B cell (primary cell): ENCODE data around the gene PRKCA.

ENCODE experiments used
- EZH2 ChIP-seq: IDR thresholded peaks from 2 replicates; pipeline ENCODE4 v1.6.1; 2012; ENCODE audit warnings: borderline replicate concordance, low read depth, mild to moderate bottlenecking, moderate library complexity, low read length; ENCODE audit not compliant: insufficient read depth, poor library complexity, severe bottlenecking
- TF ChIP-seq, protein P1 (sequence below): fragments of 200-600 bp; IDR thresholded peaks from one replicate; pipeline ENCODE4 v1.8.0; 2022; ENCODE audit warnings: antibody characterized with exemption, mild to moderate bottlenecking

DNA sequence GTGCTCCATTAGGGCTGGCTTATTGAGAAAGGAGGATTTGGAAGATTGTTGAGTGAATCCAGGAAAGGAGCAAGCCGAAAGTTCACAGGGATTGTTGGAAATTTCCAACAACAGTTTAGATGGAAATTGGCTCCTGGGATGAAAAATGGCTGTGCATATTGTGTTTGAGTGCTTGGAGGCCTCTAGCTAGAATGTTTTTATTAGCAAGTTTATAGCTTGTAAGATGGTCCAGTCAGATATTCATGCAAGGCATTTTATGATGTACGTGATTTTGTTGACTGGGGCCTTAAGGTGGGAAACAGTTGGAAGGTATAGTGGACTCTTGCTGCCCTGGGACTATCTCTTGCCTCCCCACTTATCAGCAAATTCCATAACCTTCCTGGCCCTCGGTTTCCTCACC lies 216.7 kb downstream of the PRKCA start:
- TF ChIP-seq, protein P1, sequence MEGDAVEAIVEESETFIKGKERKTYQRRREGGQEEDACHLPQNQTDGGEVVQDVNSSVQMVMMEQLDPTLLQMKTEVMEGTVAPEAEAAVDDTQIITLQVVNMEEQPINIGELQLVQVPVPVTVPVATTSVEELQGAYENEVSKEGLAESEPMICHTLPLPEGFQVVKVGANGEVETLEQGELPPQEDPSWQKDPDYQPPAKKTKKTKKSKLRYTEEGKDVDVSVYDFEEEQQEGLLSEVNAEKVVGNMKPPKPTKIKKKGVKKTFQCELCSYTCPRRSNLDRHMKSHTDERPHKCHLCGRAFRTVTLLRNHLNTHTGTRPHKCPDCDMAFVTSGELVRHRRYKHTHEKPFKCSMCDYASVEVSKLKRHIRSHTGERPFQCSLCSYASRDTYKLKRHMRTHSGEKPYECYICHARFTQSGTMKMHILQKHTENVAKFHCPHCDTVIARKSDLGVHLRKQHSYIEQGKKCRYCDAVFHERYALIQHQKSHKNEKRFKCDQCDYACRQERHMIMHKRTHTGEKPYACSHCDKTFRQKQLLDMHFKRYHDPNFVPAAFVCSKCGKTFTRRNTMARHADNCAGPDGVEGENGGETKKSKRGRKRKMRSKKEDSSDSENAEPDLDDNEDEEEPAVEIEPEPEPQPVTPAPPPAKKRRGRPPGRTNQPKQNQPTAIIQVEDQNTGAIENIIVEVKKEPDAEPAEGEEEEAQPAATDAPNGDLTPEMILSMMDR: no peak
- TF ChIP-seq EZH2: no peak
